Calu3 (cell line): ENCODE measurements around the gene UBE2D1. TPM values are rescaled to one million over a fixed set of nuclear protein-coding genes. Genes with fewer than 3 reads are reported as not detected.

Source experiments
- BruUV-seq: library from RNA; stranded (reverse); fragments of 400-500 nt; replicated peaks from 2 replicates; lab custom pipeline; 2021; lab: Mats Ljungman, UMichigan
- CTCF ChIA-PET: fragments of 300-600 bp; sonication (Branson Sonifier 250); formaldehyde crosslinking; loops from one replicate; lab custom pipeline; 2022; ENCODE audit warnings: antibody characterized with exemption; lab: Charles Lee
- DNase-seq: peaks from one replicate; pipeline ENCODE4 v3.0.0; 2022
- H3K27ac Mint-ChIP-seq: one replicate; pipeline ENCODE4 v1.8.0; 2022; ENCODE audit warnings: mixed read lengths; ENCODE audit not compliant: unreplicated experiment
- H3K27me3 Mint-ChIP-seq: one replicate; pipeline ENCODE4 v1.8.0; 2022; ENCODE audit warnings: mixed read lengths; ENCODE audit not compliant: unreplicated experiment
- H3K36me3 Mint-ChIP-seq: one replicate; pipeline ENCODE4 v1.8.0; 2022; ENCODE audit warnings: mild to moderate bottlenecking, moderate library complexity, mixed read lengths; ENCODE audit not compliant: insufficient read depth, unreplicated experiment
- H3K4me1 Mint-ChIP-seq: one replicate; pipeline ENCODE4 v1.8.0; 2022; ENCODE audit warnings: mild to moderate bottlenecking, low read depth, mixed read lengths; ENCODE audit not compliant: unreplicated experiment
- H3K4me3 Mint-ChIP-seq: one replicate; pipeline ENCODE4 v1.8.0; 2022; ENCODE audit warnings: mild to moderate bottlenecking, low read depth, moderate library complexity, mixed read lengths; ENCODE audit not compliant: unreplicated experiment
- H3K9me3 Mint-ChIP-seq: one replicate; pipeline ENCODE4 v1.8.0; 2022; ENCODE audit warnings: low read depth, mixed read lengths; ENCODE audit not compliant: unreplicated experiment
- intact Hi-C: fragments of 100-400 bp; cut with micrococcal nuclease; formaldehyde crosslinking; loops from one replicate; pipeline ENCODE4 v1.10.0; 2022; ENCODE audit not compliant: unreplicated experiment
- total RNA-seq: library from RNA; stranded (reverse); gene quantifications from 2 replicates; pipeline ENCODE4 v1.2.3, GENCODE V29; 2022
- TF ChIP-seq, protein P1 (sequence below): fragments of 200-600 bp; IDR thresholded peaks from one replicate; pipeline ENCODE4 v1.8.0; 2022; ENCODE audit warnings: antibody characterized with exemption; ENCODE audit not compliant: unreplicated experiment

Gene UBE2D1
- total RNA-seq, 1 experiment from 2014 or later: 25.6 TPM

DNA sequence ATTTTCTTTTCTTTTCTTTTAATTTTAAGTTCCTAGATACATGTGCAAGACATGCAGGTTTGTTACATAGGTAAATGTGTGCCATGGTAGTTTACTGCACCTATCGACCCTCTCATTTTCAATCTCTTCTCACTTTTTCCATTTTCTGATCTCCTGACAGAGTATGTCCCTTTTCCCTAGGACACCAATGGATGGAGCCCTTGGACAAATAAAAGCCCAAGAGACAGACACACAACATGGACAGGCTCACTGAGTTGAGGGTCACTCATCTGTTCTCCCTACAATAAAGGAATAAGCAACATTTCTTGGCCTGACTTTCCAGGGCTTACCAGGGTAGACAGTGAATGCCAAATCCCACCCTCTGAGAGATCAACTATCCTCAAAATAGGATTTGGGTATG, 15.2 kb upstream of the UBE2D1 start:
- BruUV-seq: no TSS peak
- intact Hi-C loops: no loop called here
- Mint-ChIP-seq H3K36me3 (no peaks in the 10 kb centered on the region), H3K4me1 (peaks cover 15% of the 10 kb centered on the region), H3K27me3 (no peaks in the 10 kb centered on the region), H3K4me3 (no peak overlapping the region), H3K27ac (no peak overlapping the region), H3K9me3 (no peaks in the 10 kb centered on the region)
- DNase-seq: no peak
- CTCF ChIA-PET: interaction anchor here (0.7 kb wide), 1 partner anchor 1763 kb away, joined by 5 read pairs; no protein-coding TSS in a partner anchor
- TF ChIP-seq, protein P1, sequence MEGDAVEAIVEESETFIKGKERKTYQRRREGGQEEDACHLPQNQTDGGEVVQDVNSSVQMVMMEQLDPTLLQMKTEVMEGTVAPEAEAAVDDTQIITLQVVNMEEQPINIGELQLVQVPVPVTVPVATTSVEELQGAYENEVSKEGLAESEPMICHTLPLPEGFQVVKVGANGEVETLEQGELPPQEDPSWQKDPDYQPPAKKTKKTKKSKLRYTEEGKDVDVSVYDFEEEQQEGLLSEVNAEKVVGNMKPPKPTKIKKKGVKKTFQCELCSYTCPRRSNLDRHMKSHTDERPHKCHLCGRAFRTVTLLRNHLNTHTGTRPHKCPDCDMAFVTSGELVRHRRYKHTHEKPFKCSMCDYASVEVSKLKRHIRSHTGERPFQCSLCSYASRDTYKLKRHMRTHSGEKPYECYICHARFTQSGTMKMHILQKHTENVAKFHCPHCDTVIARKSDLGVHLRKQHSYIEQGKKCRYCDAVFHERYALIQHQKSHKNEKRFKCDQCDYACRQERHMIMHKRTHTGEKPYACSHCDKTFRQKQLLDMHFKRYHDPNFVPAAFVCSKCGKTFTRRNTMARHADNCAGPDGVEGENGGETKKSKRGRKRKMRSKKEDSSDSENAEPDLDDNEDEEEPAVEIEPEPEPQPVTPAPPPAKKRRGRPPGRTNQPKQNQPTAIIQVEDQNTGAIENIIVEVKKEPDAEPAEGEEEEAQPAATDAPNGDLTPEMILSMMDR: no peak

DNA sequence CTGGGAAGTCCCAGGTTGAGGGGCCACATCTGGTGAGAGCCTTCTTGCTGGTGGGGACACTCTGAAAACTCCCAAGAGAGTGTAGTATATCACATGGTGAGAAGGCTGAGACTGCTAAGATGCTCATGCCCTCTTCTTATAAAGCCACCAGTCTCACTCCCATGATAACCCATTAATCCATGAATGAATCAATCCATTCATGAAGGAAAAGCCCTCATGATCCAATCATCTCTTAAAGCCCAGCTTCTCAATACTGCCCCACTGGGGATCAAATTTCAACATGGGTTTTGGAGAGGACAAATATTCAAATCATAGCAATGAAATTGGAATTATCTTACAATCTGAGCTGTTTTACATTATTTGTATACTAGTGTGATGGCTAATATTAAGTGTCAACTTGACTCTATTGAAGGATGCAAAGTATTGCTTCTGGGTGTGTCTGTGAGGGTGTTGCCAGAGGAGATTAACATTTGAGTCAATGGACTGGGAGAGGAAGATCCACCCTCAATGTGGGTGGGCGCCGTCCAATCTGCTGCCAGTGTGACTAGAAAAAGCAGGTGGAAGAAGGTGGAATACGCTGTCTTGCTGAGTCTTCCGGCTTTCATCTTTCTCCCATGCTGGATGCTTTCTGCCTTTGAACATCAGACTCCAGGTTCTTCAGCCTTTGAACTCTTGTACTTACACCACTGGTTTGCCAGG, 14.3 kb upstream of the UBE2D1 start:
- Mint-ChIP-seq H3K27ac (no peak overlapping the region), H3K4me3 (no peak overlapping the region), H3K36me3 (no peaks in the 10 kb centered on the region), H3K4me1 (peaks cover 15% of the 10 kb centered on the region), H3K27me3 (no peaks in the 10 kb centered on the region), H3K9me3 (no peaks in the 10 kb centered on the region)
- intact Hi-C loops: no loop called here
- CTCF ChIA-PET: no interaction called here
- DNase-seq: no peak
- TF ChIP-seq, protein P1: no peak
- no TSS peak for BruUV-seq

DNA sequence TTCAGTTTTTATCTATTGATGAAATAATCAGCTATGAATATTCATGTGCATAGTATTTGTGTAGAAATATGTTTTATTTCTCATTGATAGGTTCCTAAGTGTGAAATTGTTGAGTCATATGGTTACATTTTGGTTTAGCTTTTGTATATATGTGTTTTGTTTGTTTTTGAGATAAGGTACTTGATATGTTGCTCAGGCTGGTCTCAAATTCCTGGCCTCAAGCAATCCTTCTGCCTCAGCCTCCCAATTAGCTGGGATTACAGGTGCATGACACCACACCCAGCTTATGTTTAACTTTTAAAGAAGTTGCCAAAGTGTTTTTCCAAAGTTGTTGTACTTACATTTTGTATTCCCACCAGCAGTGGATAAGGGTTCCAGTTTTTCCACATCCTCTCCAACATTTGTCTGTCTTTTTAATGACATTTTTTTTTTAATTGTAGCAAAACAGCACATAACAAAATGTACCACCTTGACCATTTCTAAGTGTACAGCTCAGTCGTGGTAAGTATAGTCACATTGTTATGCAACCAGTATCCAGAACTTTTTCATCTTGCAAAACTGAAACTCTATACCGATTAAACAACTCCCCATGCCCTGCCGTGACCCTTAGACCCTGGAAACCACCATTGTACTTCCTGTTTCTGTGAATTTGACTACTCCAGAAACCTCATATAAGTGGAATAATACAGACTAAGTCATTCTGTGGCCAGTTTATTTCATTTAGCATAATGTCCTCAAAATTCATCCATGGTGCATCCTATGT, 12.6 kb upstream of the UBE2D1 start:
- Mint-ChIP-seq H3K27ac (peak overlapping the region; percentile 38), H3K4me1 (peaks cover 15% of the 10 kb centered on the region), H3K4me3 (peak overlapping the region; percentile 26), H3K36me3 (no peaks in the 10 kb centered on the region), H3K27me3 (no peaks in the 10 kb centered on the region), H3K9me3 (no peaks in the 10 kb centered on the region)
- TF ChIP-seq, protein P1: no peak
- peak; percentile 56 for DNase-seq
- CTCF ChIA-PET: interaction anchor here (0.6 to 0.8 kb wide), 2 partner anchors 15 to 1128 kb away, joined by 4 to 5 read pairs; no protein-coding TSS in a partner anchor
- intact Hi-C loops: no loop called here
- BruUV-seq: no TSS peak

DNA sequence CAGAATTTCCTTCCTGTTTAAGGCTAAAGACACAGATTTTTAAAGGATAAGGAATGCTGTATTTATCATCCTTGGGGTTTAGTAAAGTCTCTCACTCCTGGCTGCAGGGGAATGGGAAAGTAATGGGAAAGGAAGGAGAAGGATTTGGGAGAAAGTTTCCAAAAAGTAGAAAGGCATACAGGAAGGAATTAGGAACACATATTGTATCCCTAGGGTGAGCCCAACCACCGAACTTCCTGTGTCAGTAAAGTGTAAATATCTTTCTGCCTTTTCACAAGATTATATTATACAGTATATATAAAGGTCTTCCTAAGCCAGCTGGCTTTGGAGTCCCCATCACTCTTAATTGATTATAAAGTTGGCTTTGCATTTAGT, 12.0 kb upstream of the UBE2D1 start:
- CTCF ChIA-PET: interaction anchor here (0.6 kb wide), 1 partner anchor 1127 kb away, joined by 4 read pairs; no protein-coding TSS in a partner anchor
- Mint-ChIP-seq H3K27me3 (no peaks in the 10 kb centered on the region), H3K4me1 (peaks cover 15% of the 10 kb centered on the region), H3K4me3 (peak overlapping the region; percentile 26), H3K27ac (peak overlapping the region; percentile 38), H3K9me3 (no peaks in the 10 kb centered on the region), H3K36me3 (no peaks in the 10 kb centered on the region)
- no TSS peak for BruUV-seq
- intact Hi-C loops: no loop called here
- no peak for DNase-seq
- TF ChIP-seq, protein P1: no peak
